ENCODE measurements around the gene SMIM33. TPM values are rescaled to one million over a fixed set of nuclear protein-coding genes. Genes with fewer than 3 reads are reported as not detected.
A peak's percentile ranks its signal among the peaks of the same experiment; 100 is the strongest.

Gene SMIM33
- total and polyA plus RNA-seq, 9 of the 15 experiments (the other 6 are each of a cell fraction or from before 2014, with no cell fraction given), result not detected

DNA sequence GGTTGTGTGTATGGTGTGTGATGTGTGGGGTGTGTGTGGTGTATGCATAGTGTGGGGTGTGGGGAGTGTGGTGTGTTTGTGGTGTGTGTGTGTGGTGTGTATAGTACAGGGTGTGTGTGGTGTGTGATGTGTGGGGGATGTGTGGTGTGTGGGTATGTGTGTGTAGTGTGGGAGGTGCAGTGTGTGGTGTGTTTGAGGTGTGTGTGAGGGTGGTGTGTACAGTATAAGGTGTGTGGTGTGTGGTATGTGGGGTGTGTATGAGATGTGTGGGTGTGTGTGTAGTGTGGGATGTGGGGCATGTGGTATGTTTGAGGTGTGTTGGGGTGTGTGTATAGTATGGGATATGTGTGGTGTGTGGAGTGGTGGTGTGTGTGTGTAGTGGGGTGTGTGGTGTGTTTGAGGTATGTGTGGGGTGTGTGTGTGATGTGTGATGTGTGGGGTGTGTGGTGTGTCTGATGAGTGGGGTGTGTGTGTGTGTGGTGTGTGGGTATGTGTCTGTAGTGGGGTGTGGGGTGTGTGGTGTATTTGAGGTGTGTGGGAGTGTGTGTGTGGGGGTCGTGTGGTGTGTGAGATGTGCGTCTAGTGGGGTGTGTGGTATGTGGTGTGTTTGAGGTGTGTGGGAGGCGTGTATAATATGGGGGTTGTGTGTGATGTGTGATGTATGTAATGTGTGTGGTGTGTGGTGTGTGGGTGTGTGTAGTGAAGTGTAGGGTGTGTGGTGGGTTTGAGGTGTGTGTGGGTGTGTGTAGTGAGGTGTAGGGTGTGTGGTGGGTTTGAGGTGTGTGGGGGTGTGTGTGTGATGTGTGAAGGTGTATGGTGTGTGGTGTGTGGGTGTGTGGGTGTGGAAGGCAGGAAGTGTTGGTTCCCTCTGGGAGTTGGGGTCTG, 16.9 kb upstream of the SMIM33 start (continued):
- no peak for TF ChIP-seq GMEB1 (CRISPR knock-in tag; IDR thresholded peaks at IDR 0.05)
- no peak for TF ChIP-seq XRCC3 (IDR thresholded peaks at IDR 0.05)
- TF ChIP-seq RUNX1 (IDR thresholded peaks at IDR 0.05; ENCODE audit: low read depth), result no peak
- TF ChIP-seq, protein P1, sequence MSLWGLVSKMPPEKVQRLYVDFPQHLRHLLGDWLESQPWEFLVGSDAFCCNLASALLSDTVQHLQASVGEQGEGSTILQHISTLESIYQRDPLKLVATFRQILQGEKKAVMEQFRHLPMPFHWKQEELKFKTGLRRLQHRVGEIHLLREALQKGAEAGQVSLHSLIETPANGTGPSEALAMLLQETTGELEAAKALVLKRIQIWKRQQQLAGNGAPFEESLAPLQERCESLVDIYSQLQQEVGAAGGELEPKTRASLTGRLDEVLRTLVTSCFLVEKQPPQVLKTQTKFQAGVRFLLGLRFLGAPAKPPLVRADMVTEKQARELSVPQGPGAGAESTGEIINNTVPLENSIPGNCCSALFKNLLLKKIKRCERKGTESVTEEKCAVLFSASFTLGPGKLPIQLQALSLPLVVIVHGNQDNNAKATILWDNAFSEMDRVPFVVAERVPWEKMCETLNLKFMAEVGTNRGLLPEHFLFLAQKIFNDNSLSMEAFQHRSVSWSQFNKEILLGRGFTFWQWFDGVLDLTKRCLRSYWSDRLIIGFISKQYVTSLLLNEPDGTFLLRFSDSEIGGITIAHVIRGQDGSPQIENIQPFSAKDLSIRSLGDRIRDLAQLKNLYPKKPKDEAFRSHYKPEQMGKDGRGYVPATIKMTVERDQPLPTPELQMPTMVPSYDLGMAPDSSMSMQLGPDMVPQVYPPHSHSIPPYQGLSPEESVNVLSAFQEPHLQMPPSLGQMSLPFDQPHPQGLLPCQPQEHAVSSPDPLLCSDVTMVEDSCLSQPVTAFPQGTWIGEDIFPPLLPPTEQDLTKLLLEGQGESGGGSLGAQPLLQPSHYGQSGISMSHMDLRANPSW (CRISPR knock-in tag; IDR thresholded peaks at IDR 0.05), result no peak
- no peak for TF ChIP-seq NRF1 (conservative IDR thresholded peaks at IDR 0.05 in 1 of 2, IDR thresholded peaks at IDR 0.05 in 1 of 2)
- no peak for TF ChIP-seq SP2 (IDR thresholded peaks at IDR 0.05; ENCODE audit: extremely low read depth, low read depth, low read length, poor library complexity, severe bottlenecking)
- TF ChIP-seq KAT2B (IDR thresholded peaks at IDR 0.05; ENCODE audit: low read depth, low read length), result no peak
- no peak for TF ChIP-seq LEF1 (IDR thresholded peaks at IDR 0.05)
- TF ChIP-seq NR3C1 (CRISPR knock-in tag; IDR thresholded peaks at IDR 0.05), result no peak
- TF ChIP-seq TRIM24 (IDR thresholded peaks at IDR 0.05), result peak in 1 of 2 experiments; percentile 15; a peak in 1 of 4 replicates
- no peak for TF ChIP-seq PTRF (tag; IDR thresholded peaks at IDR 0.05)
- peak; percentile 22; the same call in 1 of the 2 replicates for TF ChIP-seq ADNP (tag; IDR thresholded peaks at IDR 0.05)
- no peak for TF ChIP-seq NR1H2 (CRISPR knock-in tag; IDR thresholded peaks at IDR 0.05)
- no peak for TF ChIP-seq ZC3H4 (CRISPR knock-in tag; IDR thresholded peaks at IDR 0.05; ENCODE audit: borderline replicate concordance)
- TF ChIP-seq ZNF253 (CRISPR knock-in tag; conservative IDR thresholded peaks at IDR 0.05), result no peak
- no peak for TF ChIP-seq HSF4 (CRISPR knock-in tag; IDR thresholded peaks at IDR 0.05; ENCODE audit: borderline replicate concordance)

All from K562 (cell line).